NCI-H1417 (cell line): ENCODE results near the gene CHMP5.
"Not testable (repeated sequence)": the region's sequence is repeated elsewhere in the genome, so short reads cannot be mapped to it uniquely, and the experiment has no call there.

Source experiments
- DNase-seq, 3 experiments: peaks; one replicate each; lab custom pipeline; 2025; lab: John Stamatoyannopoulos, UW

CHMP5 gene

DNA sequence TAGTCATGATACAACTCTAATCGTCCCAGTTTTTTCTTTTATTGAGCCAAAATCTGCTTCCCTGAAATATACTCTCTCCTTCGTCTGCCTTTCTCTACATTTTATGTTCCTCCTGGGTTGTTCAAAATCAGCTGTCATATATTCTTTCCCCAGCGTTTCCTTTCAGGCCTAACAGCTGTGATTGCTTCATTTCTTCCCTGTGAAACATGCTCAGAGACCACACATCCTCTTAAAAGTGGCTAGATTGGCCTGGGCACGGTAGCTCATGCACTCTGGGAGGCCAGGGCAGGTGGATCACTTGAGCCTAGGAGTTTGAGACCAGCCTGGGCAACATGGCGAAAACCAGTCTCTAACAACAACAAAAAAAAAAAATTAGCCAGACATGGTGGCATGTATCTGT lies 50.5 kb downstream of the CHMP5 start:
- no peak for DNase-seq

- DNase-seq: not testable (repeated sequence)
These were observed 52.3 kb downstream of the CHMP5 start for GRCh38 chr9:33317136-33317535.

- DNase-seq: no peak
These were observed 53.4 kb downstream of the CHMP5 start for GRCh38 chr9:33318225-33318624.

- DNase-seq: no peak
These were observed 53.9 kb downstream of the CHMP5 start for GRCh38 chr9:33318781-33319180.

DNA sequence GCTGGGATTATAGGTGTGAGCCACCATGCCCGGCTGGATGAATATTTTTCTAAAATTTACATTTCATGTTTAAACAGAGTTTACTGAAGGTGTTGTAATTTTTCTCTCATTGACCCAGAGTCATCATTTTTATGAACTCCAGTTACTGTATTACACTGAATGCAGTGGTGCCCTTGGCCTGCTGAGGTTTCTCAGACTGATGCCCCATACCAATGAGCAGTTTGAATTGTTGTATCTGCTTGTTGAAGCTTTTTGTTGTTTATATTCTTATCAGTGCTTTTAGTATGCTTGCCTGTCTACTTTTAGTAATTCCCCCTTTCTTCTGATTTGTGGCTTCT lies 55.4 kb downstream of the CHMP5 start:
- DNase-seq: no peak

GRCh38 chr9:33320568-33321261 lies 55.9 kb downstream of the CHMP5 start:
- no peak for DNase-seq

DNA sequence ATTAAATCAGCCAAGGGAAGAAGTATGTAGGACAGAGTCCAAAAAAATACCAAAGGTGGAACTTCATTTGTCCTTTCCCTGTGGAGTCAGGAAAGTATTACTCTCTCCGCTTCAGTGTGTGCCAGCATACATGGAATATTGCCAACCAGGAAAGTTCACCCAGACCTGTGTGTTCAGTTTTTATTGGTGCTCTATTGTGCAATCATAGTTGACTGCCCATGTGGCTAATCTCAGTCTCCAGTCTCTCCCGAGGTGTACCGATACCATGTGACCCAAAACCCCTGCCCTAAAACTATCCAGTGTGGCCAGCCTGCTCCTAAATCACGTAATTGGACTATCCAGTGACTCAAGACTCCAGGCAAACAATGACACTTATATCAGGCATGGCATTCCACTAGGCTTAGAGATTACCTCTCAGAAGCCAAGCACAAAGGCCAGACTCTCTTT lies 64.3 kb downstream of the CHMP5 start:
- no peak for DNase-seq

- DNase-seq: no peak
These were observed 65.1 kb downstream of the CHMP5 start for GRCh38 chr9:33329979-33330378.

DNA sequence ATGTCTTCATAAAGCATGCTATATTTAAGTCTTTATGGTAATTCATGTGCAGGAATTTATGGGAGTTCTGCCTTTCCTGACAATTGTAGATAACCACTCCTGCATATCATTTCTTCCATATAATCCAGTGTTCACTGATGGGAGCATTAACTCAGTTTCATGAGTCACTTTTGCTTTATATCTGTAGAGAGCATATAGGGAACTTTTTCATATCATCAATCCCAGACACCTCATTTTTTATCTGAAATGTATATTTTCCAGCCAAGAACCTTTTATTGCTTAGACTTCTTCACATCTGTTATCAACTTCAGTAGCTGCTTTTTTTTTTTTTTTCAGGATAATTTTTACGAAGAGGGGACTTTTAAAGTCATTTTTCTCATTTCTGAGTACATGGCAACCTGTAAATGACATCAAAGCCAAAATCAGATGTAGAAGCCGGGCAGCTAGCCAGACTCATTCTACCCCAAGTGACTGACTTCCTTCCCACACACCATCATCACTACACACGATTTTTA lies 66.6 kb downstream of the CHMP5 start:
- DNase-seq: no peak
